Keratinocyte (primary cell): ENCODE results near the gene SMYD3. TPM values are rescaled to one million over a fixed set of nuclear protein-coding genes. Genes with fewer than 3 reads are reported as not detected.

Source experiments
- DNase-seq: peaks from one replicate; pipeline ENCODE4 v3.0.0-alpha.2; 2011; ENCODE audit warnings: low read depth, missing footprints, low spot score
- FAIRE-seq: peaks from 2 replicates; lab custom pipeline; 2011; peaks lifted over from hg19 to GRCh38; lab: Jason Lieb, UNC
- H2AFZ ChIP-seq: 2 replicates; pipeline ENCODE4 v1.6.0; 2012; ENCODE audit warnings: low read length, control low read depth, inconsistent platforms; ENCODE audit not compliant: control insufficient read depth
- H3K27ac ChIP-seq: 2 replicates; pipeline ENCODE4 v1.5.1; 2011; ENCODE audit warnings: low read length; ENCODE audit not compliant: control insufficient read depth, insufficient read depth
- H3K27me3 ChIP-seq: 3 replicates; pipeline ENCODE4 v1.6.0; 2011; ENCODE audit warnings: low read length; ENCODE audit not compliant: control insufficient read depth, insufficient read depth; ENCODE audit errors: extremely low read depth
- H3K36me3 ChIP-seq, 2 experiments: 2 replicates in 1 of 2; 3 replicates in 1 of 2; pipeline ENCODE4 v1.5.1; 2011; ENCODE audit warnings: low read length in 2 of 2, mild to moderate bottlenecking in 1 of 2; ENCODE audit not compliant: control insufficient read depth in 2 of 2, insufficient read depth in 2 of 2; ENCODE audit errors: extremely low read depth in 1 of 2
- H3K4me1 ChIP-seq: 3 replicates; pipeline ENCODE4 v1.5.1; 2011; ENCODE audit warnings: low read length; ENCODE audit not compliant: control insufficient read depth, insufficient read depth; ENCODE audit errors: extremely low read depth
- H3K4me2 ChIP-seq: 3 replicates; pipeline ENCODE4 v1.6.0; 2011; ENCODE audit warnings: low read depth, low read length; ENCODE audit not compliant: control insufficient read depth, insufficient read depth; ENCODE audit errors: extremely low read depth
- H3K4me3 ChIP-seq, 3 experiments: fragments of 200-600 bp in 1 of 3; sonication (generic) in 1 of 3; 2 replicates in 2 of 3; 3 replicates in 1 of 3; pipeline ENCODE4 v1.5.1; 2011 to 2016; ENCODE audit warnings: low read length in 3 of 3, mild to moderate bottlenecking in 3 of 3, control low read depth in 2 of 3, inconsistent platforms in 1 of 3, low read depth in 1 of 3, mixed read lengths in 1 of 3, mixed run types in 1 of 3, moderate library complexity in 1 of 3; ENCODE audit not compliant: control insufficient read depth in 2 of 3, insufficient read depth in 2 of 3; ENCODE audit errors: extremely low read depth in 1 of 3
- H3K79me2 ChIP-seq: 2 replicates; pipeline ENCODE4 v1.6.0; 2012; ENCODE audit warnings: low read length; ENCODE audit not compliant: control insufficient read depth, insufficient read depth
- H3K9ac ChIP-seq: 3 replicates; pipeline ENCODE4 v1.6.0; 2011; ENCODE audit warnings: low read length; ENCODE audit not compliant: control insufficient read depth, insufficient read depth; ENCODE audit errors: extremely low read depth
- H3K9me1 ChIP-seq: 3 replicates; pipeline ENCODE4 v1.6.0; 2011; ENCODE audit warnings: low read length; ENCODE audit not compliant: control insufficient read depth, insufficient read depth; ENCODE audit errors: extremely low read depth
- H3K9me3 ChIP-seq: 2 replicates; pipeline ENCODE4 v1.5.1; 2012; ENCODE audit warnings: low read depth, low read length; ENCODE audit not compliant: control insufficient read depth
- H4K20me1 ChIP-seq: 3 replicates; pipeline ENCODE4 v1.6.0; 2011; ENCODE audit warnings: low read length; ENCODE audit not compliant: control insufficient read depth, insufficient read depth; ENCODE audit errors: extremely low read depth
- EZH2 ChIP-seq: IDR thresholded peaks from one replicate; pipeline ENCODE4 v1.6.1; 2012; ENCODE audit warnings: inconsistent platforms, mild to moderate bottlenecking, low read length, moderate library complexity
- dilution Hi-C: fragments of 300-500 bp; cut with MboI; formaldehyde crosslinking; loops from one replicate; pipeline ENCODE4 v1.7.0; 2020; ENCODE audit warnings: low sequenced_read_pairs; ENCODE audit not compliant: extremely low pct_ligation_motif_present
- polyA plus RNA-seq, 5 experiments: library from polyadenylated mRNA; depleted of rRNA in 3 of 5; stranded (reverse) in 3 of 5; stranded (forward) in 1 of 5; unstranded in 1 of 5; fragments of >200 nt; gene quantifications; 1 replicate in 1 of 5; 2 replicates in 3 of 5; 3 replicates in 1 of 5; pipeline versions ENCODE4 v1.2.1 to v1.2.3, GENCODE V29; 2011 to 2012; ENCODE audit warnings: missing spikeins in 2 of 5, low read depth in 1 of 5, low replicate concordance in 1 of 5
- TF ChIP-seq, protein P1 (sequence below), 3 experiments: IDR thresholded peaks in 1 of 3; conservative IDR thresholded peaks in 1 of 3; optimal IDR thresholded peaks in 1 of 3; 2 replicates in 2 of 3; 3 replicates in 1 of 3; pipeline versions ENCODE3 to v1.5.1; 2011; ENCODE audit warnings: low read length in 3 of 3, mild to moderate bottlenecking in 3 of 3, moderate library complexity in 2 of 3, control low read depth in 1 of 3, inconsistent platforms in 1 of 3; ENCODE audit not compliant: insufficient read depth in 2 of 3; ENCODE audit errors: extremely low read depth in 1 of 3

Gene SMYD3
- polyA plus RNA-seq, 1 donor (not counting 4 experiments of a cell fraction or from before 2014, with no cell fraction given), result 31.0 TPM

DNA sequence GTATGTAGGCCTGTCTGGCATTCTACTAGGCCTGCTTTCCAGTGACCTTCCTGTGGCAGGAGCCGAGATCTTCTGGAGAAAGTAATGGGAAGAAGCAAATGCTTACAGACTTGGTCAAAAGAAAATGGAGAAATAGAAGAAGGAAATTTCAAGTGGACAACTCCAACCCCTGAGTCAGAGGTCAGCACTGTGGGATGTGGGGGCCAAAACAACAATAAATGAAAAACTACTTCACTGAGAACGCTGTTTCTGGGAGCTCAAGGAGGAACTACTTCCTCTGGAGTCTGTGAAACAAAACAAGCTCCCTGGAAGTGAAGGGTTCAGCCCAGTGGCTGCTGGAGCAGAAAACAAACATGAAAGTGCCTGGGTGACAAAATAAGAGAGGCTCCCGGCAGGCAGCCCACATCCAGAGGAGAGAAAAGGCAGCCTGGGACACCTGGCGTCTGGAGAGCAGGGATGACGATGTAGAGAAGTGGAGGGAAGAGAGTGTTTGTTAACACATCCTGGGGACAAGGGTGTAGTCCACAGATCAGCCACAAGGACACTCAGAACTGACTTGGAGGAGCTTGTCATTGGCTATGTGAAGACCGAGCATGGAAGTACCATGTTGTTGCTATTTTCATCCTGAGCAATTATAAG, 355.2 kb downstream of the SMYD3 start:
- dilution Hi-C loops, result no loop called here
- no peaks in the 10 kb centered on the region for H3K4me1 ChIP-seq
- FAIRE-seq, result no peak

DNA sequence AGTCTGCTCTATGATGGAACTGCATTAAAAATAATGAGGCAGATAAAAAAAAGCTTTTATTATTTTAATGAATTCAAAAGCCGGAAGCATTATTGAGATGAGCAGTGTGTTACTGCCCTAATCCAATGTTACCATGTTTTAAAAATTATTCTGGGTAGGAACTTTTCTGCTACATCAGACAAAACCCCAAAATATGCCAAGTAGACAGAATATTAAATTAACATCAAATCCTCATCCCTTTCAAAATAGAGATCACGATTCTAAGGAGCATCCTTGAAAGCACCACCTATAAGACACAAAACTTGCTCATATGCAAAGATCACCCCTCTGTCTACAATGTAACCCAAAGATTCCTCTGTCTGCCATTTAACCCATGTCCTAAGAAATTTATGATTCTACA, 357.5 kb downstream of the SMYD3 start:
- Histone ChIP-seq H3K36me3 (peaks cover 0 to 1% of the 10 kb centered on the region in 2 experiments), H3K79me2 (no peaks in the 10 kb centered on the region), H3K27ac (no peak overlapping the region), H3K27me3 (no peaks in the 10 kb centered on the region), H3K4me3 (no peak overlapping the region), H3K4me1 (no peaks in the 10 kb centered on the region), H3K4me2 (no peak overlapping the region), H3K9me3 (no peaks in the 10 kb centered on the region), H2AFZ (no peak overlapping the region), H3K9me1 (no peaks in the 10 kb centered on the region), H4K20me1 (no peaks in the 10 kb centered on the region), H3K9ac (no peak overlapping the region)
- TF ChIP-seq, protein P1, sequence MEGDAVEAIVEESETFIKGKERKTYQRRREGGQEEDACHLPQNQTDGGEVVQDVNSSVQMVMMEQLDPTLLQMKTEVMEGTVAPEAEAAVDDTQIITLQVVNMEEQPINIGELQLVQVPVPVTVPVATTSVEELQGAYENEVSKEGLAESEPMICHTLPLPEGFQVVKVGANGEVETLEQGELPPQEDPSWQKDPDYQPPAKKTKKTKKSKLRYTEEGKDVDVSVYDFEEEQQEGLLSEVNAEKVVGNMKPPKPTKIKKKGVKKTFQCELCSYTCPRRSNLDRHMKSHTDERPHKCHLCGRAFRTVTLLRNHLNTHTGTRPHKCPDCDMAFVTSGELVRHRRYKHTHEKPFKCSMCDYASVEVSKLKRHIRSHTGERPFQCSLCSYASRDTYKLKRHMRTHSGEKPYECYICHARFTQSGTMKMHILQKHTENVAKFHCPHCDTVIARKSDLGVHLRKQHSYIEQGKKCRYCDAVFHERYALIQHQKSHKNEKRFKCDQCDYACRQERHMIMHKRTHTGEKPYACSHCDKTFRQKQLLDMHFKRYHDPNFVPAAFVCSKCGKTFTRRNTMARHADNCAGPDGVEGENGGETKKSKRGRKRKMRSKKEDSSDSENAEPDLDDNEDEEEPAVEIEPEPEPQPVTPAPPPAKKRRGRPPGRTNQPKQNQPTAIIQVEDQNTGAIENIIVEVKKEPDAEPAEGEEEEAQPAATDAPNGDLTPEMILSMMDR (optimal IDR thresholded peaks at IDR 0.05 in 1 of 3, IDR thresholded peaks at IDR 0.05 in 1 of 3, conservative IDR thresholded peaks at IDR 0.05 in 1 of 3; ENCODE audit: extremely low read depth in 1 of 3, insufficient read depth in 2 of 3, low read length in 3 of 3), result no peak
- DNase-seq (no peak), FAIRE-seq (no peak)
- dilution Hi-C loops, result no loop called here

More for the DNA sequence above, 355.2 kb downstream of the SMYD3 start:
- TF ChIP-seq EZH2, result no peak
- no peaks in the 10 kb centered on the region for H4K20me1 ChIP-seq
- H3K9ac ChIP-seq, result no peak overlapping the region
- H3K36me3 ChIP-seq, result peaks cover 0 to 1% of the 10 kb centered on the region in 2 experiments
- H3K4me3 ChIP-seq, result no peak overlapping the region
- H3K27me3 ChIP-seq, result no peaks in the 10 kb centered on the region
- H3K4me2 ChIP-seq, result no peak overlapping the region
- H2AFZ ChIP-seq, result no peak overlapping the region
- no peaks in the 10 kb centered on the region for H3K9me1 ChIP-seq
- H3K27ac ChIP-seq, result no peak overlapping the region
- no peaks in the 10 kb centered on the region for H3K79me2 ChIP-seq
- H3K9me3 ChIP-seq, result no peaks in the 10 kb centered on the region
- no peak for DNase-seq
